Spleen (tissue), 11 donors: Measurements from ENCODE around the gene WSCD2. TPM values are rescaled to one million over a fixed set of nuclear protein-coding genes. Genes with fewer than 3 reads are reported as not detected.

Source experiments
- DNase-seq: peaks from one replicate; pipeline ENCODE4 v3.0.0-alpha.2; 2020
- H3K27ac ChIP-seq, 8 donors: fragments of 200-600 bp; sonication (generic) in 7 of 8; 1 replicate in 4 of 8; 2 replicates in 4 of 8; pipeline versions ENCODE4 v1.5.0 to v1.8.0; 2016 to 2021; ENCODE audit warnings: inconsistent platforms in 4 of 8, mild to moderate bottlenecking in 4 of 8, moderate library complexity in 1 of 8
- H3K27me3 ChIP-seq, 7 donors: fragments of 200-600 bp; sonication (generic) in 6 of 7; replicated peaks in 1 of 7; 1 replicate in 4 of 7; 2 replicates in 3 of 7; pipeline versions ENCODE4 v1.5.0 to v1.8.0; 2016 to 2021; ENCODE audit warnings: inconsistent platforms in 3 of 7, mild to moderate bottlenecking in 1 of 7
- H3K36me3 ChIP-seq, 6 donors: fragments of 200-600 bp; sonication (generic) in 5 of 6; 1 replicate in 4 of 6; 2 replicates in 2 of 6; pipeline versions ENCODE4 v1.5.0 to v1.8.0; 2016 to 2021; ENCODE audit warnings: inconsistent platforms in 2 of 6
- H3K4me1 ChIP-seq, 6 donors: fragments of 200-600 bp; sonication (generic) in 5 of 6; 1 replicate in 3 of 6; 2 replicates in 3 of 6; pipeline versions ENCODE4 v1.5.0 to v1.8.0; 2016 to 2021; ENCODE audit warnings: inconsistent platforms in 3 of 6
- H3K4me3 ChIP-seq, 8 donors: fragments of 200-600 bp; sonication (generic) in 7 of 8; 1 replicate in 4 of 8; 2 replicates in 4 of 8; pipeline versions ENCODE4 v1.5.0 to v1.8.0; 2016 to 2021; ENCODE audit warnings: inconsistent platforms in 4 of 8, mild to moderate bottlenecking in 4 of 8, moderate library complexity in 2 of 8
- H3K9me3 ChIP-seq, 8 donors: fragments of 200-600 bp; sonication (generic) in 7 of 8; 1 replicate in 4 of 8; 2 replicates in 4 of 8; pipeline versions ENCODE4 v1.5.0 to v1.8.0; 2016 to 2021; ENCODE audit warnings: inconsistent platforms in 4 of 8
- CTCF ChIP-seq, 11 experiments: fragments of 200-600 bp in 7 of 11; fragments of 450-650 bp in 4 of 11; sonication (generic) in 4 of 11; IDR thresholded peaks in 8 of 11; conservative IDR thresholded peaks in 3 of 11; 1 replicate in 7 of 11; 2 replicates in 4 of 11; pipeline versions ENCODE4 v1.4.0 to v1.8.0; 2016 to 2021; ENCODE audit warnings: antibody characterized with exemption in 11 of 11, inconsistent platforms in 4 of 11, mild to moderate bottlenecking in 1 of 11
- POLR2A ChIP-seq, 3 donors: fragments of 450-650 bp; IDR thresholded peaks; one replicate each; pipeline ENCODE4 v1.5.1; 2017; ENCODE audit warnings: antibody characterized with exemption in 3 of 3, mild to moderate bottlenecking in 1 of 3
- POLR2AphosphoS5 ChIP-seq, 3 donors: sonication (generic); formaldehyde crosslinking; IDR thresholded peaks; one replicate each; pipeline ENCODE4 v1.5.1; 2017; ENCODE audit warnings: antibody characterized with exemption in 3 of 3
- WGBS, 5 donors: extraction: QIAGEN DNeasy Blood & Tissue Kit in 3 of 5; methylation state at CpG; one replicate each; pipeline versions ENCODE4 v1.1.5 to v1.1.7; 2013 to 2018; 5-methylcytosine and 5-hydroxymethylcytosine counted together
- intact Hi-C: fragments of 100-400 bp; cut with DNase I; formaldehyde crosslinking; loops from one replicate; pipeline ENCODE4 v1.15.0; 2023; ENCODE audit warnings: low total_unique reads
- polyA plus RNA-seq, 3 donors: library from polyadenylated mRNA; stranded (reverse); fragments of 200-250 nt; gene quantifications; one replicate each; pipeline ENCODE4 v1.2.1, GENCODE V29; 2013
- total RNA-seq, 7 donors: library from RNA; depleted of rRNA in 3 of 7; stranded (reverse); fragments of >200 nt in 3 of 7; fragmentation: NEBNext Ultra II Directional in 4 of 7; extraction: Animal tissue kit (Norgen Biotek cat#: 25700) in 4 of 7; gene quantifications; one replicate each; pipeline versions ENCODE4 v1.1.0 to v1.2.1, GENCODE V29; 2016 to 2021
- donor health status: healthy with polysubstance abuse.
- donor health status: DM: no; HTN: no; CAD: no; lungs with moderate emphysema.
- donor health status: DM: no; HTN: no; CAD: no.
- donor health status: Bipolar disorder and iron deficiency.
- donor health status: healthy.
- donor health status: DM: no; HTN: no; CAD: no.
- donor health status: DM: yes; HTN: yes; CAD: no.

WSCD2 gene
- total and polyA plus RNA-seq, 10 donors: 0.09 to 0.60 (median 0.23) TPM; not detected in 1

GRCh38 chr12:108285016-108285415 lies 155.9 kb downstream of the WSCD2 start:
- WGBS, 5 donors: 35 to 59% (median 50%) methylated on average over 2 of the region's 2 CpGs
- intact Hi-C loops: no loop called here

GRCh38 chr12:108287227-108287626 lies 158.1 kb downstream of the WSCD2 start:
- WGBS, 5 donors: 90 to 97% (median 94%) methylated on average over 3 of the region's 3 CpGs
- Histone ChIP-seq H3K4me1 (peaks cover 0 to 13% (median 0%) of the 10 kb centered on the region in 6 donors), H3K27me3 (peaks cover 0 to 68% (median 0%) of the 10 kb centered on the region in 7 donors), H3K36me3 (peaks cover 0 to 28% (median 0%) of the 10 kb centered on the region in 6 donors), H3K27ac (no peak overlapping the region), H3K4me3 (no peak overlapping the region), H3K9me3 (no peaks in the 10 kb centered on the region)
- DNase-seq: no peak
- intact Hi-C loops: no loop called here
- TF ChIP-seq POLR2AphosphoS5 (IDR thresholded peaks at IDR 0.05) (peak in 1 of 3 donors; percentile 47), CTCF (IDR thresholded peaks at IDR 0.05 in 8 of 11, conservative IDR thresholded peaks at IDR 0.05 in 3 of 11) (no peak), POLR2A (IDR thresholded peaks at IDR 0.05) (no peak)

More at GRCh38 chr12:108285016-108285415, 155.9 kb downstream of the WSCD2 start:
- DNase-seq: no peak
- Histone ChIP-seq H3K9me3 (no peaks in the 10 kb centered on the region), H3K36me3 (peaks cover 0 to 6% (median 0%) of the 10 kb centered on the region in 6 donors), H3K4me3 (no peak overlapping the region), H3K27me3 (peaks cover 0 to 71% (median 0%) of the 10 kb centered on the region in 7 donors), H3K27ac (no peak overlapping the region), H3K4me1 (peaks cover 0 to 13% (median 0%) of the 10 kb centered on the region in 6 donors)
- TF ChIP-seq POLR2A (IDR thresholded peaks at IDR 0.05): no peak
- TF ChIP-seq CTCF (IDR thresholded peaks at IDR 0.05 in 8 of 11, conservative IDR thresholded peaks at IDR 0.05 in 3 of 11): no peak
- TF ChIP-seq POLR2AphosphoS5 (IDR thresholded peaks at IDR 0.05): no peak

GRCh38 chr12:108289350-108290161 lies 160.5 kb downstream of the WSCD2 start:
- TF ChIP-seq POLR2A (IDR thresholded peaks at IDR 0.05): no peak
- no peak for TF ChIP-seq CTCF (IDR thresholded peaks at IDR 0.05 in 8 of 11, conservative IDR thresholded peaks at IDR 0.05 in 3 of 11)
- no peak for TF ChIP-seq POLR2AphosphoS5 (IDR thresholded peaks at IDR 0.05)
- 61 to 82% (median 74%) methylated on average over 11 of the region's 11 CpGs for WGBS, 5 donors

GRCh38 chr12:108295641-108296040 lies 166.6 kb downstream of the WSCD2 start:
- H3K36me3 ChIP-seq: peaks cover 0 to 21% (median 0%) of the 10 kb centered on the region in 6 donors
- no peak overlapping the region for H3K4me3 ChIP-seq
- intact Hi-C loops: no loop called here
- peaks cover 0 to 55% (median 0%) of the 10 kb centered on the region in 7 donors for H3K27me3 ChIP-seq
- peak overlapping the region in 1 of 8 donors; percentile 69 for H3K27ac ChIP-seq
- peaks cover 0 to 22% (median 5%) of the 10 kb centered on the region in 6 donors for H3K4me1 ChIP-seq
- H3K9me3 ChIP-seq: no peaks in the 10 kb centered on the region
- no peak for DNase-seq
- TF ChIP-seq POLR2AphosphoS5 (IDR thresholded peaks at IDR 0.05) (peak in 1 of 3 donors; percentile 26), POLR2A (IDR thresholded peaks at IDR 0.05) (no peak), CTCF (IDR thresholded peaks at IDR 0.05 in 8 of 11, conservative IDR thresholded peaks at IDR 0.05 in 3 of 11) (no peak)
- WGBS, 5 donors: 62 to 81% (median 68%) methylated on average over 7 to 8 of the region's 8 CpGs

More at GRCh38 chr12:108289350-108290161, 160.5 kb downstream of the WSCD2 start:
- Histone ChIP-seq H3K4me3 (no peak overlapping the region), H3K4me1 (no peaks in the 10 kb centered on the region), H3K9me3 (no peaks in the 10 kb centered on the region), H3K36me3 (peaks cover 0 to 33% (median 0%) of the 10 kb centered on the region in 6 donors), H3K27ac (no peak overlapping the region), H3K27me3 (peaks cover 0 to 60% (median 0%) of the 10 kb centered on the region in 7 donors)
- DNase-seq: no peak
- intact Hi-C loops: no loop called here
